ENCODE results near the gene FYCO1. TPM values are rescaled to one million over a fixed set of nuclear protein-coding genes. Genes with fewer than 3 reads are reported as not detected.

The FYCO1 gene
- total and polyA plus RNA-seq, 9 of the 15 experiments (the other 6 are each of a cell fraction or from before 2014, with no cell fraction given), result 2.1 to 13.8 (median 7.4) TPM

DNA sequence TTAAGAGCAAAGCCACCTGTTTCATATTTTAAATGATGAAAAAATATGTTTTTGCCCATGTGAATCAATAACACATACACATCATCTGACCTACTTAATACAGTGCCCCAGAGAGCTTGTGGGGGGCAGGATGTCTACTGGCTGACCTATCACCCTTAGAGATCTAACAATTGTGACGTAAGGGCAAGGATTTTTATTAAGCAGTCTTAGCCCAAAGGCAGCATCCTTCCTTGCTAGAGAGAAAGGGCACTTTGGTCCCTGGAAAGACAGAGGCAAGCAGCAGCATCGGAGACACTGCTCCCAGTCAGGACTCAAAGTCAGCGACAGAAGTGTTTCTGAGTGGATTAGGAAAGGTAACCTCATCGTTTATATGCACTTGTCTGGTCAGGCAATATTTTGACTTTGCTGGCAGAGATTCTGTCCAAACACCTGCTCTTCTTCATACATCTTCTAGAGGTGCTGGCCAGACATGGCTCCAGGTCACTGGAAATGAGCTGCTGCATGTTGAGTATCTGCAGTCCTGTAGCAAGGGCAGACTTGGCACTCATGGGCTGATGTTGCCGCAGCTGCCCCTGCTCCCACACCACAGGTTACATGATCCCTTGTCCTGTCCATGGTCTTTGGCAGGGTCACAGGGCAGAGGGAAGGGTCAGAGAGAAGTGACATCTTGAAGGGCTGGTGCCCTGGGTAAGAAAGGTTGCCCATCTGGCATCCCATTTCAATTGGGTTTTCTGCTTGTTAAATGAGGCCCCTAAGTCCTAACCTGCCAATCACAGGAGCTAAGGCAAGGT lies 50.6 kb downstream of the FYCO1 start:
- FAIRE-seq (no peak), DNase-seq (ENCODE audit: extremely low read depth in 1 of 4, low spot score in 3 of 4) (no peak), ATAC-seq (no peak)
- no peaks in the 10 kb centered on the region for H3K27me3 ChIP-seq (ENCODE audit: control insufficient read depth in 2 of 2, insufficient read depth in 2 of 2, low read length in 2 of 2)
- intact Hi-C loops (cut with micrococcal nuclease), result no loop called here
- POLR2A ChIA-PET, result interaction anchor here (0.8 to 1.3 kb wide), 4 partner anchors 8 to 28 kb away, joined by 3 to 4 read pairs (median 3); no protein-coding TSS in a partner anchor
- no peak overlapping the region for H3K27ac ChIP-seq (ENCODE audit: extremely low read depth, low read depth, low read length)
- H3K36me3 ChIP-seq (ENCODE audit: control insufficient read depth, insufficient read depth, low read length), result peaks cover 41% of the 10 kb centered on the region; the same call in 2 of the 3 replicates
- no peak overlapping the region for H3K9ac ChIP-seq (ENCODE audit: insufficient read depth in 1 of 2, low read depth in 2 of 2, low read length in 2 of 2)
- TF ChIP-seq ZNF316 (IDR thresholded peaks at IDR 0.05) (no peak), FOXJ2 (tag; IDR thresholded peaks at IDR 0.05) (no peak), HSF4 (CRISPR knock-in tag; IDR thresholded peaks at IDR 0.05; ENCODE audit: borderline replicate concordance) (no peak), SAFB2 (IDR thresholded peaks at IDR 0.05; ENCODE audit: borderline replicate concordance, low read depth, low read length, severe bottlenecking) (no peak), NR2C1 (IDR thresholded peaks at IDR 0.05) (no peak), NR2C1 (tag; IDR thresholded peaks at IDR 0.05) (no peak), ZNF354B (CRISPR knock-in tag; IDR thresholded peaks at IDR 0.05) (no peak), MAX (CRISPR knock-in tag; IDR thresholded peaks at IDR 0.05) (no peak), TCF7L2 (IDR thresholded peaks at IDR 0.05; ENCODE audit: low read depth, low read length) (no peak), DACH1 (IDR thresholded peaks at IDR 0.05; ENCODE audit: partially characterized antibody) (no peak)
- TF ChIP-seq, protein P1, sequence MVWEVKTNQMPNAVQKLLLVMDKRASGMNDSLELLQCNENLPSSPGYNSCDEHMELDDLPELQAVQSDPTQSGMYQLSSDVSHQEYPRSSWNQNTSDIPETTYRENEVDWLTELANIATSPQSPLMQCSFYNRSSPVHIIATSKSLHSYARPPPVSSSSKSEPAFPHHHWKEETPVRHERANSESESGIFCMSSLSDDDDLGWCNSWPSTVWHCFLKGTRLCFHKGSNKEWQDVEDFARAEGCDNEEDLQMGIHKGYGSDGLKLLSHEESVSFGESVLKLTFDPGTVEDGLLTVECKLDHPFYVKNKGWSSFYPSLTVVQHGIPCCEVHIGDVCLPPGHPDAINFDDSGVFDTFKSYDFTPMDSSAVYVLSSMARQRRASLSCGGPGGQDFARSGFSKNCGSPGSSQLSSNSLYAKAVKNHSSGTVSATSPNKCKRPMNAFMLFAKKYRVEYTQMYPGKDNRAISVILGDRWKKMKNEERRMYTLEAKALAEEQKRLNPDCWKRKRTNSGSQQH (CRISPR knock-in tag; IDR thresholded peaks at IDR 0.05), result no peak
- TF ChIP-seq, protein P2, sequence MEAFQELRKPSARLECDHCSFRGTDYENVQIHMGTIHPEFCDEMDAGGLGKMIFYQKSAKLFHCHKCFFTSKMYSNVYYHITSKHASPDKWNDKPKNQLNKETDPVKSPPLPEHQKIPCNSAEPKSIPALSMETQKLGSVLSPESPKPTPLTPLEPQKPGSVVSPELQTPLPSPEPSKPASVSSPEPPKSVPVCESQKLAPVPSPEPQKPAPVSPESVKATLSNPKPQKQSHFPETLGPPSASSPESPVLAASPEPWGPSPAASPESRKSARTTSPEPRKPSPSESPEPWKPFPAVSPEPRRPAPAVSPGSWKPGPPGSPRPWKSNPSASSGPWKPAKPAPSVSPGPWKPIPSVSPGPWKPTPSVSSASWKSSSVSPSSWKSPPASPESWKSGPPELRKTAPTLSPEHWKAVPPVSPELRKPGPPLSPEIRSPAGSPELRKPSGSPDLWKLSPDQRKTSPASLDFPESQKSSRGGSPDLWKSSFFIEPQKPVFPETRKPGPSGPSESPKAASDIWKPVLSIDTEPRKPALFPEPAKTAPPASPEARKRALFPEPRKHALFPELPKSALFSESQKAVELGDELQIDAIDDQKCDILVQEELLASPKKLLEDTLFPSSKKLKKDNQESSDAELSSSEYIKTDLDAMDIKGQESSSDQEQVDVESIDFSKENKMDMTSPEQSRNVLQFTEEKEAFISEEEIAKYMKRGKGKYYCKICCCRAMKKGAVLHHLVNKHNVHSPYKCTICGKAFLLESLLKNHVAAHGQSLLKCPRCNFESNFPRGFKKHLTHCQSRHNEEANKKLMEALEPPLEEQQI (IDR thresholded peaks at IDR 0.05), result no peak
- in situ Hi-C loops (cut with MboI), result loop anchor here (5.0 kb wide), 1 partner anchor 132 kb away; no protein-coding TSS in a partner anchor
- H2AFZ ChIP-seq (ENCODE audit: low read depth, low read length), result no peak overlapping the region
- H4K20me1 ChIP-seq (replicated peaks; ENCODE audit: control insufficient read depth, insufficient read depth, low read length), result 0 out of 2 replicates have a peak, but pooled peaks cover 10% of the 10 kb centered on the region
- H3K4me1 ChIP-seq (replicated peaks in 1 of 2; ENCODE audit: control insufficient read depth in 2 of 2, insufficient read depth in 2 of 2, low read length in 2 of 2), result peaks cover 0 to 4% of the 10 kb centered on the region in 2 experiments; a peak in 1 of 5 replicates
- 78% methylated on average over 5 of the region's 5 CpGs for WGBS (ENCODE audit: insufficient coverage, low coverage, missing lambda C conversion rate)
- H3K79me2 ChIP-seq (ENCODE audit: control insufficient read depth, insufficient read depth, low read length), result no peaks in the 10 kb centered on the region
- H3K4me2 ChIP-seq (ENCODE audit: insufficient read depth, low read length), result no peak overlapping the region
- CTCF ChIA-PET (ENCODE audit: low intra/inter-chr PET ratio), result no interaction called here
- no TSS peak for BruUV-seq (replicated peaks)
- H3K9me1 ChIP-seq (ENCODE audit: control insufficient read depth, insufficient read depth, low read length), result peaks cover 3% of the 10 kb centered on the region
- no peak overlapping the region for H3K4me3 ChIP-seq
- H3K9me3 ChIP-seq (replicated peaks; ENCODE audit: control insufficient read depth, insufficient read depth, low read depth, low read length), result no peaks in the 10 kb centered on the region

Measured in K562 (cell line).